Natural killer cell (primary cell): ENCODE measurements around the gene TPPP2. TPM values are rescaled to one million over a fixed set of nuclear protein-coding genes. Genes with fewer than 3 reads are reported as not detected.

Source experiments
- ATAC-seq, 3 donors: fragments of 150-1000 bp in 2 of 3; fragments of 200-7000 bp in 1 of 3; cut with Tn5 transposase; 1 replicate in 1 of 3; 2 replicates in 2 of 3; pipeline ENCODE4 v1.10.0; 2021; ENCODE audit warnings: mild to moderate bottlenecking in 2 of 3, moderate library complexity in 2 of 3
- DNase-seq, 2 donors: peaks; one replicate each; pipeline versions ENCODE4 v3.0.0 to v3.0.0-alpha.2; 2013 to 2021; ENCODE audit warnings: mixed read lengths in 1 of 2
- H3K27ac ChIP-seq: one replicate; pipeline ENCODE4 v1.5.1; 2013; ENCODE audit warnings: mild to moderate bottlenecking, low read length
- H3K27me3 ChIP-seq: one replicate; pipeline ENCODE4 v1.6.1; 2013; ENCODE audit warnings: low read length; ENCODE audit not compliant: control insufficient read depth, insufficient read depth
- H3K36me3 ChIP-seq: one replicate; pipeline ENCODE4 v1.6.1; 2013; ENCODE audit warnings: low read length; ENCODE audit not compliant: control insufficient read depth, insufficient read depth
- H3K4me1 ChIP-seq: one replicate; pipeline ENCODE4 v1.6.1; 2013; ENCODE audit warnings: low read length; ENCODE audit not compliant: control insufficient read depth, insufficient read depth
- H3K4me3 ChIP-seq: one replicate; pipeline ENCODE4 v1.5.1; 2013; ENCODE audit warnings: low read length
- H3K9me3 ChIP-seq: one replicate; pipeline ENCODE4 v1.6.1; 2013; ENCODE audit warnings: low read length; ENCODE audit not compliant: control insufficient read depth, insufficient read depth
- H3K27ac Mint-ChIP-seq, 2 donors: one replicate each; pipeline ENCODE4 v1.8.0; 2022; ENCODE audit warnings: mild to moderate bottlenecking in 2 of 2, mixed read lengths in 2 of 2, moderate library complexity in 1 of 2
- H3K27me3 Mint-ChIP-seq, 2 donors: one replicate each; pipeline ENCODE4 v1.8.0; 2022; ENCODE audit warnings: low read depth in 2 of 2, mixed read lengths in 2 of 2
- H3K36me3 Mint-ChIP-seq: one replicate; pipeline ENCODE4 v1.8.0; 2022; ENCODE audit warnings: mixed read lengths
- H3K4me1 Mint-ChIP-seq, 2 donors: one replicate each; pipeline ENCODE4 v1.8.0; 2022; ENCODE audit warnings: mixed read lengths in 2 of 2
- H3K4me3 Mint-ChIP-seq: one replicate; pipeline ENCODE4 v1.8.0; 2022; ENCODE audit warnings: mild to moderate bottlenecking, moderate library complexity, mixed read lengths
- H3K9me3 Mint-ChIP-seq, 2 donors: one replicate each; pipeline ENCODE4 v1.8.0; 2022; ENCODE audit warnings: mixed read lengths in 2 of 2
- WGBS: methylation state at CpG from one replicate; pipeline ENCODE4 v1.1.7; 2013; ENCODE audit warnings: missing lambda C conversion rate; ENCODE audit not compliant: insufficient coverage; 5-methylcytosine and 5-hydroxymethylcytosine counted together
- intact Hi-C: fragments of 100-400 bp; cut with micrococcal nuclease; formaldehyde crosslinking; loops from one replicate; pipeline ENCODE4 v1.14.2; 2022
- total RNA-seq, 4 donors: library from RNA; stranded (reverse); fragments of 120-200 nt in 1 of 4; gene quantifications; one replicate each; pipeline versions ENCODE4 v1.2.3 to v1.2.4, GENCODE V29; 2013 to 2022
- TF ChIP-seq, protein P1 (sequence below): fragments of 200-600 bp; IDR thresholded peaks from one replicate; pipeline ENCODE4 v1.8.0; 2022; ENCODE audit warnings: antibody characterized with exemption

The TPPP2 gene
- total RNA-seq, 3 donors from 2014 or later (not counting 1 experiment from before 2014, with no cell fraction given): not detected

DNA sequence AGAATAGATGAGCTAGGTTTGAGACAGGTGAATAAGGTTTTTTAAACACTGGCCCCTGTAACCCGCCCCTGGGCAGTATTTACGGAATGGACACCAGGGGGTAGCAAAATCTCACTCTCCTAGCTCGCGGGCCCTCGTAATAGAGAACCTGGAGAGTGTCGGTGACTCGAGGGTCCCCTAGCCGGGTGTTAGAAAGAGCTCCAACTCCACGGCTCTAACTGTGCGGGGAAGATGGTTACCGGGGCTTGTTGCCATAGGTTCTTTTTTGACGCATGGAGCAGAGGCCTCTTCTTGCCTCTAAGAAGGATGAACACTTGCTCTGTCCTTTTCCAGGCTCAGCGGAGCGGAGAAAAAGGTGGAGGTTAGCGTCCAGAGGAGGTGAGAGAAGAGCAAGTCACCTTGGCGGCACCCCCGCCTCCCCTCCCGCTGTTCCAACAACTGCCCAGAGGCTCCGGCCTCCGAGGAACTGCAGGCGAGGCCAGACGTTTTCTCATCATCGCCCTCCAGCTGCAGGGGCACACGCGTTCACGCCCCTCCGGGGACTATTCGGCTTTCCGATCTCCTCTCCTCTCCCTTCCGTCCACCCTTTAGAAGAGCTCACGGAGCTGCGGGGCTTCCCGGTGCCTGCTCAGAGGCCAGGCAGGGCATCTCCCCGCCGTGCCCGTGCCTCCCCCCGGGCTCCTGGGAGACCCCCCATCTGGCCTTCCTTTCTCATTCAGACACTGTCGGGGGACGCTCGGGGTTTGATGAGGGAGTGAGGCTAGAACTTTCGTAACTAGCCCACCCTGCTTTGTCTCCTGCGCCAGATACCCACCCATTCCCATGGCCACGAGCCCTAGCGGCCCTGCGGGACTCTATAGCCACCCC, 38.7 kb downstream of the TPPP2 start:
- TF ChIP-seq, protein P1, sequence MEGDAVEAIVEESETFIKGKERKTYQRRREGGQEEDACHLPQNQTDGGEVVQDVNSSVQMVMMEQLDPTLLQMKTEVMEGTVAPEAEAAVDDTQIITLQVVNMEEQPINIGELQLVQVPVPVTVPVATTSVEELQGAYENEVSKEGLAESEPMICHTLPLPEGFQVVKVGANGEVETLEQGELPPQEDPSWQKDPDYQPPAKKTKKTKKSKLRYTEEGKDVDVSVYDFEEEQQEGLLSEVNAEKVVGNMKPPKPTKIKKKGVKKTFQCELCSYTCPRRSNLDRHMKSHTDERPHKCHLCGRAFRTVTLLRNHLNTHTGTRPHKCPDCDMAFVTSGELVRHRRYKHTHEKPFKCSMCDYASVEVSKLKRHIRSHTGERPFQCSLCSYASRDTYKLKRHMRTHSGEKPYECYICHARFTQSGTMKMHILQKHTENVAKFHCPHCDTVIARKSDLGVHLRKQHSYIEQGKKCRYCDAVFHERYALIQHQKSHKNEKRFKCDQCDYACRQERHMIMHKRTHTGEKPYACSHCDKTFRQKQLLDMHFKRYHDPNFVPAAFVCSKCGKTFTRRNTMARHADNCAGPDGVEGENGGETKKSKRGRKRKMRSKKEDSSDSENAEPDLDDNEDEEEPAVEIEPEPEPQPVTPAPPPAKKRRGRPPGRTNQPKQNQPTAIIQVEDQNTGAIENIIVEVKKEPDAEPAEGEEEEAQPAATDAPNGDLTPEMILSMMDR: peak; percentile 58
- intact Hi-C loops: loop anchor here (1.0 kb wide), 2 partner anchors 24 to 36 kb away; no protein-coding TSS in a partner anchor
- ATAC-seq (peak; percentile 55 to 69 (median 68)), DNase-seq (peak in 1 of 2 donors; percentile 84)
- H3K36me3 Mint-ChIP-seq: no peaks in the 10 kb centered on the region
- Histone ChIP-seq H3K36me3 (no peaks in the 10 kb centered on the region), H3K27me3 (peaks cover 35% of the 10 kb centered on the region), H3K9me3 (no peaks in the 10 kb centered on the region), H3K4me1 (peaks cover 44% of the 10 kb centered on the region), H3K4me3 (peak overlapping the region; percentile 12), H3K27ac (no peak overlapping the region)
- peaks cover 72 to 85% of the 10 kb centered on the region in 2 donors for H3K27me3 Mint-ChIP-seq
- 3% methylated on average over 45 of the region's 45 CpGs for WGBS
- peak overlapping the region; percentile 88 for H3K4me3 Mint-ChIP-seq
- H3K27ac Mint-ChIP-seq: peak overlapping the region in 1 of 2 donors; percentile 88
- peaks cover 31 to 41% of the 10 kb centered on the region in 2 donors for H3K4me1 Mint-ChIP-seq
- no peaks in the 10 kb centered on the region for H3K9me3 Mint-ChIP-seq

DNA sequence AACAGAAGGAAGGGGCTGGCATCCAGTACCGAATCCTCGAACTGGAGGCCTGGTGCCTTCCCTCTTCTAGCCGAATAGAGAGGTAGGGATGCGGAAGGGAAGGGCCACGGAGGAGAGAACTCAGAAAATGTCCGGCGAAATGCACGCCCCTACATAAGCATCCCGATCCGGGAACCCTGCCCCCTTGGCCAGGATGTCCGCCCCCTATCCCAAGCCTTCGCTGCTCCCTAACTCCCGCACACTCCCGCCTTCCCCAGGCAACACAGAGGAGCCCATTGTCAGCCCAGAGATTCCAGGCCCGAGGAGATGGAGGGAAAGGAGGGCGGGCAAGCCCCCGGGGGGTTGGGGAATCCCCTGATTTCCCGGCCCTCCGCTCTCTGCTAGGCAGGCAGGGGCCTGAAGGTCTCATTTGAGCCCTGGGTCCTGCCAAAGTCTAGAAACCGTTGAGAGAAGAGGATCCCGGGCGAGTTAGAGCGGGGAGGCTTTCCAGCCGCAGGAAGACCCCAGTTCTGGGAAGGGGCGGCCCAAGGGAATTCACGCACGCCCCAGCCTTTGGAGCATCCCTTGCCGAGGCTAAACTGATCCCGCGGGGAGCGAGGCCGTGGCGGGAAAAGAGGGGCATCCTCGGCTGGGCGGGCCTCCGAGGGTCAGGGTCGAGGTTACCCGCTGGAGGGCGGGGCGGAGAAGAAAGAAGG, 39.5 kb downstream of the TPPP2 start:
- Mint-ChIP-seq H3K36me3 (no peaks in the 10 kb centered on the region), H3K27ac (peak overlapping the region in 1 of 2 donors; percentile 88), H3K27me3 (peaks cover 72 to 81% of the 10 kb centered on the region in 2 donors), H3K4me1 (peaks cover 31 to 41% of the 10 kb centered on the region in 2 donors), H3K4me3 (peak overlapping the region; percentile 88), H3K9me3 (no peaks in the 10 kb centered on the region)
- Histone ChIP-seq H3K4me1 (peaks cover 44% of the 10 kb centered on the region), H3K27me3 (peaks cover 37% of the 10 kb centered on the region), H3K4me3 (peak overlapping the region; percentile 30), H3K36me3 (no peaks in the 10 kb centered on the region), H3K27ac (no peak overlapping the region), H3K9me3 (no peaks in the 10 kb centered on the region)
- intact Hi-C loops: loop anchor here (2.0 kb wide), 1 partner anchor 17 kb away; no protein-coding TSS in a partner anchor
- WGBS: 6% methylated on average over 40 of the region's 40 CpGs
- ATAC-seq (peak in 2 of 3 donors; percentile 16 to 29), DNase-seq (peak in 1 of 2 donors; percentile 67)
- TF ChIP-seq, protein P1: no peak

GRCh38 chr14:21070083-21070609, 40.1 kb downstream of the TPPP2 start, which contains the start of gene ARHGEF40:
Gene ARHGEF40 (plus strand): TSS chr14:21070304. CDS start chr14:21070397, 93 bp downstream.
- peak in 1 of 2 donors; percentile 61 for DNase-seq
- intact Hi-C loops: loop anchor here (2.0 kb wide), 1 partner anchor 17 kb away; no protein-coding TSS in a partner anchor

More at GRCh38 chr14:21070083-21070609, 40.1 kb downstream of the TPPP2 start, which contains the start of gene ARHGEF40:
- peak within 1 kb of the TSS; percentile 89 for H3K4me3 Mint-ChIP-seq
- H3K36me3 Mint-ChIP-seq: no peaks in the 10 kb centered on the region
- ATAC-seq: peak; percentile 9 to 18 (median 14)
- TF ChIP-seq, protein P1: no peak
- WGBS: under 1% methylated on average over 63 of the region's 63 CpGs
- Histone ChIP-seq H3K36me3 (no peaks in the 10 kb centered on the region), H3K27ac (no peak within 1 kb of the TSS), H3K4me3 (peak within 1 kb of the TSS; percentile 30), H3K4me1 (peaks cover 44% of the 10 kb centered on the region), H3K9me3 (no peaks in the 10 kb centered on the region), H3K27me3 (peaks cover 37% of the 10 kb centered on the region)
- H3K4me1 Mint-ChIP-seq: peaks cover 31 to 41% of the 10 kb centered on the region in 2 donors
- H3K27me3 Mint-ChIP-seq: peaks cover 70 to 77% of the 10 kb centered on the region in 2 donors
- no peaks in the 10 kb centered on the region for H3K9me3 Mint-ChIP-seq
- H3K27ac Mint-ChIP-seq: peak within 1 kb of the TSS; percentile 51 to 88
